H1 (cell line): ENCODE data around the gene DENND2C. TPM values are rescaled to one million over a fixed set of nuclear protein-coding genes. Genes with fewer than 3 reads are reported as not detected.

Experiments used
- CREB1 ChIP-seq: IDR thresholded peaks from 2 replicates; pipeline ENCODE4 v1.6.1; 2012; ENCODE audit warnings: inconsistent platforms
- HDAC2 ChIP-seq, 2 experiments: fragments of 300-600 bp in 1 of 2; sonication (generic) in 1 of 2; IDR thresholded peaks; 2 replicates each; pipeline ENCODE4 v1.6.1; 2011 to 2012; ENCODE audit warnings: low read depth in 2 of 2, low read length in 2 of 2, mild to moderate bottlenecking in 2 of 2, moderate library complexity in 2 of 2, borderline replicate concordance in 1 of 2, inconsistent platforms in 1 of 2
- NANOG ChIP-seq: IDR thresholded peaks from 2 replicates; pipeline ENCODE4 v1.6.1; 2011; ENCODE audit warnings: low read length, low read depth, mild to moderate bottlenecking, inconsistent platforms; ENCODE audit not compliant: insufficient read depth, poor library complexity, severe bottlenecking
- POU5F1 ChIP-seq: IDR thresholded peaks from 2 replicates; pipeline ENCODE4 v1.6.1; 2011; ENCODE audit warnings: low read depth, mild to moderate bottlenecking, low read length, moderate library complexity
- SP2 ChIP-seq: IDR thresholded peaks from 2 replicates; pipeline ENCODE4 v1.6.1; 2012; ENCODE audit warnings: mild to moderate bottlenecking, low read length, inconsistent platforms
- SRF ChIP-seq: IDR thresholded peaks from 2 replicates; pipeline ENCODE4 v1.6.1; 2011; ENCODE audit warnings: mild to moderate bottlenecking, low read depth, low read length, moderate library complexity
- ZNF274 ChIP-seq: IDR thresholded peaks from 2 replicates; pipeline ENCODE4 v1.7.0; 2012; ENCODE audit warnings: low read length, borderline replicate concordance; ENCODE audit errors: extremely low read depth
- polyA plus RNA-seq, 7 experiments: library from polyadenylated mRNA; depleted of rRNA in 3 of 7; stranded (reverse) in 5 of 7; unstranded in 2 of 7; fragments of >200 nt in 5 of 7; fragments of 200-250 nt in 2 of 7; gene quantifications; 1 replicate in 5 of 7; 2 replicates in 1 of 7; 4 replicates in 1 of 7; pipeline versions ENCODE4 v1.2.1 to v1.2.3, GENCODE V29; 2011 to 2013; ENCODE audit warnings: missing spikeins in 2 of 7, mixed read lengths in 2 of 7
- total RNA-seq: library from RNA; stranded (reverse); fragmentation: NEBNext Ultra II Directional; extraction: Animal tissue kit (Norgen Biotek cat#: 25700); gene quantifications from 2 replicates; pipeline ENCODE4 v1.2.1, GENCODE V29; 2021
- TF ChIP-seq, protein P1 (sequence below): IDR thresholded peaks from 2 replicates; pipeline ENCODE4 v1.6.1; 2011; ENCODE audit warnings: low read length, improper control_type of control experiment

DENND2C gene
- total and polyA plus RNA-seq, 2 of the 8 experiments (the other 6 are each of a cell fraction or from before 2014, with no cell fraction given): 1.8 to 5.5 TPM

GRCh38 chr1:114581335-114582287, 88.2 kb downstream of the DENND2C start, which contains the start of gene BCAS2 (continued):
- TF ChIP-seq, protein P1, sequence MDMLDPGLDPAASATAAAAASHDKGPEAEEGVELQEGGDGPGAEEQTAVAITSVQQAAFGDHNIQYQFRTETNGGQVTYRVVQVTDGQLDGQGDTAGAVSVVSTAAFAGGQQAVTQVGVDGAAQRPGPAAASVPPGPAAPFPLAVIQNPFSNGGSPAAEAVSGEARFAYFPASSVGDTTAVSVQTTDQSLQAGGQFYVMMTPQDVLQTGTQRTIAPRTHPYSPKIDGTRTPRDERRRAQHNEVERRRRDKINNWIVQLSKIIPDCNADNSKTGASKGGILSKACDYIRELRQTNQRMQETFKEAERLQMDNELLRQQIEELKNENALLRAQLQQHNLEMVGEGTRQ: no peak
- TF ChIP-seq HDAC2 (IDR thresholded peaks at IDR 0.05; ENCODE audit: borderline replicate concordance in 1 of 2, low read depth in 2 of 2, low read length in 2 of 2): no peak
- no peak for TF ChIP-seq SRF
- TF ChIP-seq NANOG: no peak
- TF ChIP-seq POU5F1: no peak
- peak; percentile 98 for TF ChIP-seq CREB1
- TF ChIP-seq SP2: no peak
- no peak for TF ChIP-seq ZNF274
